ENCODE data around the gene CCK. TPM values are rescaled to one million over a fixed set of nuclear protein-coding genes. Genes with fewer than 3 reads are reported as not detected.
A peak's percentile ranks its signal among the peaks of the same experiment; 100 is the strongest.

The CCK gene
- total RNA-seq, 2 donors from 2014 or later, result not detected

- Mint-ChIP-seq H3K4me3 (no peak overlapping the region), H3K9me3 (no peaks in the 10 kb centered on the region), H3K27ac (no peak overlapping the region), H3K27me3 (no peaks in the 10 kb centered on the region), H3K4me1 (peaks cover 6% of the 10 kb centered on the region), H3K36me3 (ENCODE audit: low read depth) (peaks cover 46% of the 10 kb centered on the region)
- ATAC-seq (replicated peaks), result no peak
Measured at GRCh38 chr3:42224658-42225421, 41.1 kb downstream of the CCK start.

GRCh38 chr3:42224178-42224577, 41.8 kb downstream of the CCK start:
- H3K27ac Mint-ChIP-seq, result no peak overlapping the region
- no peaks in the 10 kb centered on the region for H3K9me3 Mint-ChIP-seq
- no peak for ATAC-seq (replicated peaks)
- no peaks in the 10 kb centered on the region for H3K27me3 Mint-ChIP-seq
- H3K4me1 Mint-ChIP-seq, result peaks cover 6% of the 10 kb centered on the region
- peaks cover 49% of the 10 kb centered on the region for H3K36me3 Mint-ChIP-seq (ENCODE audit: low read depth)
- H3K4me3 Mint-ChIP-seq, result no peak overlapping the region

GRCh38 chr3:42222942-42223693, 42.9 kb downstream of the CCK start:
- H3K36me3 Mint-ChIP-seq (ENCODE audit: low read depth), result peaks cover 49% of the 10 kb centered on the region
- H3K27me3 Mint-ChIP-seq, result no peaks in the 10 kb centered on the region
- H3K4me3 Mint-ChIP-seq, result no peak overlapping the region
- no peaks in the 10 kb centered on the region for H3K9me3 Mint-ChIP-seq
- peaks cover 6% of the 10 kb centered on the region for H3K4me1 Mint-ChIP-seq
- no peak overlapping the region for H3K27ac Mint-ChIP-seq
- ATAC-seq (replicated peaks), result no peak

- ATAC-seq (replicated peaks), result no peak
- Mint-ChIP-seq H3K27ac (no peak overlapping the region), H3K4me3 (no peak overlapping the region), H3K4me1 (peaks cover 7% of the 10 kb centered on the region), H3K36me3 (ENCODE audit: low read depth) (peaks cover 47% of the 10 kb centered on the region), H3K9me3 (no peaks in the 10 kb centered on the region), H3K27me3 (no peaks in the 10 kb centered on the region)
Measured at GRCh38 chr3:42220436-42221121, 45.4 kb downstream of the CCK start.

GRCh38 chr3:42216931-42217333, 49.1 kb downstream of the CCK start:
- ATAC-seq (replicated peaks), result no peak
- H3K9me3 Mint-ChIP-seq, result no peaks in the 10 kb centered on the region
- H3K27ac Mint-ChIP-seq, result peak overlapping the region; percentile 20
- H3K4me1 Mint-ChIP-seq, result peaks cover 7% of the 10 kb centered on the region
- no peak overlapping the region for H3K4me3 Mint-ChIP-seq
- no peaks in the 10 kb centered on the region for H3K27me3 Mint-ChIP-seq
- H3K36me3 Mint-ChIP-seq (ENCODE audit: low read depth), result peaks cover 43% of the 10 kb centered on the region

GRCh38 chr3:42216302-42216701, 49.7 kb downstream of the CCK start:
- Mint-ChIP-seq H3K27ac (no peak overlapping the region), H3K4me1 (peaks cover 7% of the 10 kb centered on the region), H3K36me3 (ENCODE audit: low read depth) (peaks cover 49% of the 10 kb centered on the region)

GRCh38 chr3:42214565-42215283, 51.3 kb downstream of the CCK start:
- H3K27ac Mint-ChIP-seq, result peak overlapping the region; percentile 47
- peaks cover 7% of the 10 kb centered on the region for H3K4me1 Mint-ChIP-seq

More at GRCh38 chr3:42216302-42216701, 49.7 kb downstream of the CCK start:
- H3K9me3 Mint-ChIP-seq, result no peaks in the 10 kb centered on the region
- no peaks in the 10 kb centered on the region for H3K27me3 Mint-ChIP-seq
- H3K4me3 Mint-ChIP-seq, result no peak overlapping the region
- ATAC-seq (replicated peaks), result no peak

GRCh38 chr3:42214064-42214463, 51.9 kb downstream of the CCK start:
- no peaks in the 10 kb centered on the region for H3K27me3 Mint-ChIP-seq
- H3K27ac Mint-ChIP-seq, result peak overlapping the region; percentile 47
- peaks cover 54% of the 10 kb centered on the region for H3K36me3 Mint-ChIP-seq (ENCODE audit: low read depth)
- H3K4me1 Mint-ChIP-seq, result peaks cover 7% of the 10 kb centered on the region
- no peaks in the 10 kb centered on the region for H3K9me3 Mint-ChIP-seq
- H3K4me3 Mint-ChIP-seq, result no peak overlapping the region
- no peak for ATAC-seq (replicated peaks)

More at GRCh38 chr3:42214565-42215283, 51.3 kb downstream of the CCK start:
- H3K36me3 Mint-ChIP-seq (ENCODE audit: low read depth), result peaks cover 49% of the 10 kb centered on the region
- ATAC-seq (replicated peaks), result no peak
- no peak overlapping the region for H3K4me3 Mint-ChIP-seq
- H3K27me3 Mint-ChIP-seq, result no peaks in the 10 kb centered on the region
- H3K9me3 Mint-ChIP-seq, result no peaks in the 10 kb centered on the region

- Mint-ChIP-seq H3K4me3 (no peak overlapping the region), H3K27ac (peak overlapping the region; percentile 47), H3K27me3 (no peaks in the 10 kb centered on the region), H3K36me3 (ENCODE audit: low read depth) (peaks cover 61% of the 10 kb centered on the region), H3K4me1 (peaks cover 7% of the 10 kb centered on the region), H3K9me3 (no peaks in the 10 kb centered on the region)
- ATAC-seq (replicated peaks), result no peak
Measured at GRCh38 chr3:42213417-42213816, 52.6 kb downstream of the CCK start.

GRCh38 chr3:42210726-42211125, 55.3 kb downstream of the CCK start:
- ATAC-seq (replicated peaks), result no peak
- Mint-ChIP-seq H3K36me3 (ENCODE audit: low read depth) (peaks cover 64% of the 10 kb centered on the region), H3K4me3 (no peak overlapping the region), H3K27ac (no peak overlapping the region), H3K4me1 (peaks cover under 1% of the 10 kb centered on the region), H3K9me3 (no peaks in the 10 kb centered on the region), H3K27me3 (no peaks in the 10 kb centered on the region)

- no peaks in the 10 kb centered on the region for H3K4me1 Mint-ChIP-seq
- H3K27me3 Mint-ChIP-seq, result no peaks in the 10 kb centered on the region
- no peak for ATAC-seq (replicated peaks)
- H3K4me3 Mint-ChIP-seq, result no peak overlapping the region
- H3K36me3 Mint-ChIP-seq (ENCODE audit: low read depth), result peaks cover 67% of the 10 kb centered on the region
- H3K27ac Mint-ChIP-seq, result peak overlapping the region; percentile 43
- H3K9me3 Mint-ChIP-seq, result no peaks in the 10 kb centered on the region
Measured at GRCh38 chr3:42209917-42210316, 56.1 kb downstream of the CCK start.

All from activated T-helper 17 cell treated with anti-CD3 and anti-CD28 coated beads, Interleukin-2, amount 50 U/mL, for 72 hours (primary cell).